Panc1 (cell line): Measurements from ENCODE around the gene BCL2L1. TPM values are rescaled to one million over a fixed set of nuclear protein-coding genes. Genes with fewer than 3 reads are reported as not detected.

ENCODE experiments used
- ATAC-seq: fragments of 200-7000 bp; cut with Tn5 transposase; 2 replicates; pipeline ENCODE4 v1.9.1; 2020; ENCODE audit warnings: mild to moderate bottlenecking, moderate library complexity
- BruUV-seq: library from RNA; stranded (reverse); fragments of 400-500 nt; replicated peaks from 2 replicates; lab custom pipeline; 2021; lab: Mats Ljungman, UMichigan
- CTCF ChIA-PET: fragments of 300-600 bp; sonication (Branson Sonifier 250); formaldehyde crosslinking; loops from one replicate; lab custom pipeline; 2022; ENCODE audit warnings: antibody characterized with exemption; lab: Charles Lee
- POLR2A ChIA-PET: fragments of 300-600 bp; sonication (Branson Sonifier 250); formaldehyde crosslinking; loops from one replicate; lab custom pipeline; 2022; ENCODE audit warnings: antibody characterized with exemption; lab: Charles Lee
- DNase-seq: peaks from one replicate; pipeline ENCODE4 v3.0.0-alpha.2; 2010; ENCODE audit warnings: low read depth, low spot score
- H3K27ac ChIP-seq: 2 replicates; pipeline ENCODE4 v1.5.1; 2011; ENCODE audit warnings: mild to moderate bottlenecking, low read length, inconsistent platforms
- H3K27me3 ChIP-seq: fragments of 200-500 bp; sonication (Bioruptor generic); 2 replicates; pipeline ENCODE4 v1.6.0; 2014; ENCODE audit warnings: low read length, inconsistent platforms; ENCODE audit not compliant: control insufficient read depth, insufficient read depth
- H3K36me3 ChIP-seq: fragments of 200-500 bp; sonication (Bioruptor generic); 2 replicates; pipeline ENCODE4 v1.5.1; 2014; ENCODE audit warnings: inconsistent platforms, mild to moderate bottlenecking, low read length, moderate library complexity; ENCODE audit not compliant: control insufficient read depth, insufficient read depth
- H3K4me1 ChIP-seq: 2 replicates; pipeline ENCODE4 v1.5.1; 2011; ENCODE audit warnings: inconsistent platforms, mild to moderate bottlenecking, low read length, moderate library complexity; ENCODE audit not compliant: control insufficient read depth, insufficient read depth
- H3K4me3 ChIP-seq, 2 experiments: 2 replicates each; pipeline ENCODE4 v1.5.1; 2011 to 2012; ENCODE audit warnings: low read depth in 2 of 2, low read length in 2 of 2, mild to moderate bottlenecking in 2 of 2, inconsistent platforms in 1 of 2, moderate library complexity in 1 of 2
- H3K9me3 ChIP-seq: fragments of 200-500 bp; sonication (Bioruptor generic); 2 replicates; pipeline ENCODE4 v1.5.1; 2014; ENCODE audit warnings: low read depth, mild to moderate bottlenecking, inconsistent platforms, low read length, moderate library complexity; ENCODE audit not compliant: control insufficient read depth, insufficient read depth
- CTCF ChIP-seq: fragments of 450-650 bp; IDR thresholded peaks from 2 replicates; pipeline ENCODE4 v1.5.1; 2017; ENCODE audit warnings: mild to moderate bottlenecking
- POLR2AphosphoS5 ChIP-seq: IDR thresholded peaks from 2 replicates; pipeline ENCODE4 v1.6.1; 2012; ENCODE audit warnings: mild to moderate bottlenecking, low read depth, low read length, moderate library complexity
- REST ChIP-seq, 2 experiments: IDR thresholded peaks; 2 replicates each; pipeline ENCODE4 v1.6.1; 2011 to 2012; ENCODE audit warnings: low read depth in 2 of 2, control low read depth in 1 of 2, low read length in 1 of 2, mild to moderate bottlenecking in 1 of 2, moderate library complexity in 1 of 2; ENCODE audit not compliant: insufficient read depth in 1 of 2
- SIN3A ChIP-seq: IDR thresholded peaks from 2 replicates; pipeline ENCODE4 v1.6.1; 2012; ENCODE audit warnings: low read depth, mild to moderate bottlenecking, low read length, moderate library complexity, borderline replicate concordance; ENCODE audit not compliant: insufficient read depth
- TCF7L2 ChIP-seq: IDR thresholded peaks from 2 replicates; pipeline ENCODE4 v1.6.1; 2011; ENCODE audit warnings: mild to moderate bottlenecking, low read depth, low read length, inconsistent platforms
- in situ Hi-C: cut with HindIII; loops from 2 replicates; pipeline ENCODE4 v1.10.0; 2016; ENCODE audit warnings: low sequenced_read_pairs, low pct_unique_long_range_greater_than_20kb
- intact Hi-C: fragments of 100-400 bp; cut with micrococcal nuclease; formaldehyde crosslinking; loops from one replicate; pipeline ENCODE4 v1.10.0; 2022; ENCODE audit not compliant: unreplicated experiment
- total RNA-seq: library from RNA; stranded (reverse); gene quantifications from one replicate; pipeline ENCODE4 v1.2.1, GENCODE V29; 2021; ENCODE audit not compliant: unreplicated experiment

Gene BCL2L1
- total RNA-seq, 1 experiment from 2014 or later = 150 TPM

GRCh38 chr20:31693402-31693801 is 29.3 kb downstream of the BCL2L1 start:
- ChIA-PET POLR2A (interaction anchor here (0.6 kb wide), 1 partner anchor 22 kb away, joined by 6 read pairs; no protein-coding TSS in a partner anchor), CTCF (interaction anchor here (0.6 kb wide), 2 partner anchors 80 to 339 kb away, joined by 3 to 8 read pairs; no protein-coding TSS in a partner anchor)
- Histone ChIP-seq H3K9me3 (no peaks in the 10 kb centered on the region), H3K27ac (no peak overlapping the region; the same call in 1 of the 2 replicates), H3K27me3 (no peaks in the 10 kb centered on the region), H3K4me3 (no peak overlapping the region), H3K4me1 (peaks cover 37% of the 10 kb centered on the region), H3K36me3 (no peaks in the 10 kb centered on the region; the same call in 1 of the 2 replicates)
- DNase-seq (no peak), ATAC-seq (no peak)
- intact Hi-C loops (no loop called here), in situ Hi-C loops (no loop called here)
- TF ChIP-seq CTCF = no peak
- no peak for TF ChIP-seq POLR2AphosphoS5
- TF ChIP-seq TCF7L2 = no peak
- no peak for TF ChIP-seq REST (IDR thresholded peaks at IDR 0.05; ENCODE audit: insufficient read depth in 1 of 2, low read depth in 2 of 2, low read length in 1 of 2)
- no peak for TF ChIP-seq SIN3A
- no TSS peak for BruUV-seq

- Histone ChIP-seq H3K27ac (no peak overlapping the region), H3K4me3 (no peak overlapping the region), H3K9me3 (no peaks in the 10 kb centered on the region), H3K36me3 (no peaks in the 10 kb centered on the region; the same call in 1 of the 2 replicates), H3K27me3 (no peaks in the 10 kb centered on the region), H3K4me1 (peaks cover 37% of the 10 kb centered on the region)
- TF ChIP-seq TCF7L2 = no peak
- TF ChIP-seq CTCF = no peak
- TF ChIP-seq POLR2AphosphoS5 = no peak
- no peak for TF ChIP-seq REST (IDR thresholded peaks at IDR 0.05; ENCODE audit: insufficient read depth in 1 of 2, low read depth in 2 of 2, low read length in 1 of 2)
- no peak for TF ChIP-seq SIN3A
- ChIA-PET POLR2A (interaction anchor here (1.0 kb wide), 1 partner anchor 8 kb away, joined by 3 read pairs; no protein-coding TSS in a partner anchor), CTCF (interaction anchor here (0.6 to 1.6 kb wide), 3 partner anchors 58 to 129 kb away, joined by 3 to 7 read pairs (median 4); no protein-coding TSS in a partner anchor)
- DNase-seq = no peak
- no TSS peak for BruUV-seq
- ATAC-seq = no peak
- in situ Hi-C loops (no loop called here), intact Hi-C loops (no loop called here)
Measured at GRCh38 chr20:31691646-31692275, 30.9 kb downstream of the BCL2L1 start.
